Progenitor cell of endocrine pancreas (in vitro differentiated cells): ENCODE data around the gene MAGEF1. TPM values are rescaled to one million over a fixed set of nuclear protein-coding genes. Genes with fewer than 3 reads are reported as not detected.

Experiments used
- DNase-seq: peaks from one replicate; pipeline ENCODE4 v3.0.0; 2021; ENCODE audit warnings: low spot score; ENCODE audit not compliant: unreplicated experiment
- H3K27ac Mint-ChIP-seq: 2 replicates; pipeline ENCODE4 v1.8.0; 2021; ENCODE audit warnings: mild to moderate bottlenecking, moderate library complexity, mixed read lengths
- H3K27me3 Mint-ChIP-seq: 2 replicates; pipeline ENCODE4 v1.8.0; 2021; ENCODE audit warnings: mixed read lengths
- H3K36me3 Mint-ChIP-seq: 2 replicates; pipeline ENCODE4 v1.8.0; 2022; ENCODE audit warnings: mixed read lengths; ENCODE audit not compliant: insufficient read depth
- H3K4me1 Mint-ChIP-seq: 2 replicates; pipeline ENCODE4 v1.8.0; 2021; ENCODE audit warnings: low read depth, mixed read lengths
- H3K4me3 Mint-ChIP-seq: 2 replicates; pipeline ENCODE4 v1.8.0; 2021; ENCODE audit warnings: low read depth, mild to moderate bottlenecking, moderate library complexity, mixed read lengths
- H3K9me3 Mint-ChIP-seq: 2 replicates; pipeline ENCODE4 v1.8.0; 2021; ENCODE audit warnings: low read depth, mixed read lengths
- CTCF ChIP-seq: fragments of 200-600 bp; sonication (generic); IDR thresholded peaks from one replicate; pipeline ENCODE4 v1.5.0; 2021; ENCODE audit warnings: antibody characterized with exemption, mild to moderate bottlenecking; ENCODE audit not compliant: unreplicated experiment
- total RNA-seq: library from RNA; stranded (reverse); gene quantifications from 2 replicates; pipeline ENCODE4 v1.2.1, GENCODE V29; 2021

The MAGEF1 gene
- total RNA-seq, 1 donor from 2014 or later = 62.7 TPM

GRCh38 chr3:184690192-184690883 is 21.5 kb downstream of the MAGEF1 start:
- Mint-ChIP-seq H3K27me3 (peaks cover 40% of the 10 kb centered on the region), H3K36me3 (no peaks in the 10 kb centered on the region), H3K9me3 (no peaks in the 10 kb centered on the region), H3K27ac (no peak overlapping the region), H3K4me3 (no peak overlapping the region), H3K4me1 (peaks cover 6% of the 10 kb centered on the region)
- no peak for TF ChIP-seq CTCF
- no peak for DNase-seq

- Mint-ChIP-seq H3K4me3 (no peak overlapping the region), H3K4me1 (peaks cover 6% of the 10 kb centered on the region), H3K27ac (no peak overlapping the region), H3K27me3 (peaks cover 33% of the 10 kb centered on the region), H3K36me3 (no peaks in the 10 kb centered on the region), H3K9me3 (no peaks in the 10 kb centered on the region)
- TF ChIP-seq CTCF = no peak
- DNase-seq = no peak
These were observed 23.0 kb downstream of the MAGEF1 start for GRCh38 chr3:184688882-184689271.

GRCh38 chr3:184688251-184688881 is 23.5 kb downstream of the MAGEF1 start:
- no peak for TF ChIP-seq CTCF
- Mint-ChIP-seq H3K27ac (no peak overlapping the region), H3K36me3 (no peaks in the 10 kb centered on the region), H3K27me3 (peaks cover 30% of the 10 kb centered on the region), H3K9me3 (no peaks in the 10 kb centered on the region), H3K4me3 (no peak overlapping the region), H3K4me1 (peaks cover 6% of the 10 kb centered on the region)
- no peak for DNase-seq

- H3K36me3 Mint-ChIP-seq = no peaks in the 10 kb centered on the region
These were observed 24.4 kb downstream of the MAGEF1 start for GRCh38 chr3:184687363-184688015.

More at GRCh38 chr3:184687363-184688015, 24.4 kb downstream of the MAGEF1 start:
- Mint-ChIP-seq H3K9me3 (no peaks in the 10 kb centered on the region), H3K27me3 (peaks cover 27% of the 10 kb centered on the region), H3K4me1 (peaks cover 6% of the 10 kb centered on the region), H3K27ac (no peak overlapping the region), H3K4me3 (no peak overlapping the region)
- DNase-seq = no peak
- no peak for TF ChIP-seq CTCF
